Measurements from ENCODE around the gene UQCRC2. TPM values are rescaled to one million over a fixed set of nuclear protein-coding genes. Genes with fewer than 3 reads are reported as not detected.
"Not testable (repeated sequence)": the region's sequence is repeated elsewhere in the genome, so short reads cannot be mapped to it uniquely, and the experiment has no call there.

The UQCRC2 gene
- total RNA-seq, result 220 and 298 TPM in 2 replicates
- 177 TPM for polyA plus RNA-seq (2012)

DNA sequence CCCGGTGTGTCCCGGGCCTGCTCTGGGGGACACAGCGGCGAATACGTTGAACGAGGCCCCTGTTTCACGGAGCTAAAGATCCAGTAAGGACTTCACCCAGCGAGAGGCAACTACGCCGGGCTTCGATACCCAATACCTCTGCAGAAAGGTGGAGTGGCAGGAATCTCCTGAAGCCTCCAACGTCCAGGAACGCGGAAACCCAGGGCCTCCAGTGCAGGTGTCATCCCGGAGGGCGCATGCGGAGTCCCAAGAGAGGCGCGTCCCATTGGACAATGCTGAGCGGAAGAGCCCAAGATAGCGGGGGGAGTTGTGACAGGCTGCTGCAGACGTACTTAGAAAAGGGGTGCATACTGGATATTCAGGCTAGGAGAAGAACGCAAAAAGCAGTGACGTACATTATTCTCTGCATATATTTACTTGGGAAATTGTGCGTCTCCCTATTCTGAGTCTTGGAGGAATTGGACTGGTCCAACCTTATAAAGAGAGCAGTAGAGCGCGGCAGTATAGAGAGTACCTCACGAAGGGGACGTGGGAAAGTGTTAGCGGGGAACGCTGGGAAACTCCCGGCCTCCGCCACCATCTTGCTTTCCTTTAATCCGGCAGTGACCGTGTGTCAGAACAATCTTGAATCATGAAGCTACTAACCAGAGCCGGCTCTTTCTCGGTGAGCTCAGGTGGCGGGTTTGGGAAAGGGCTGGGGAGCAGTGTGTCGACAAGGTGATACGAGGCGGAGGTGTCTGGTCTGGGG lies at the start of gene UQCRC2:
Gene UQCRC2 (plus strand): TSS at position 569 of the 748 bp plus-strand sequence. CDS start 63 bp downstream, at position 632.
- peak; percentile 95 for DNase-seq (ENCODE audit: low read depth)

DNA sequence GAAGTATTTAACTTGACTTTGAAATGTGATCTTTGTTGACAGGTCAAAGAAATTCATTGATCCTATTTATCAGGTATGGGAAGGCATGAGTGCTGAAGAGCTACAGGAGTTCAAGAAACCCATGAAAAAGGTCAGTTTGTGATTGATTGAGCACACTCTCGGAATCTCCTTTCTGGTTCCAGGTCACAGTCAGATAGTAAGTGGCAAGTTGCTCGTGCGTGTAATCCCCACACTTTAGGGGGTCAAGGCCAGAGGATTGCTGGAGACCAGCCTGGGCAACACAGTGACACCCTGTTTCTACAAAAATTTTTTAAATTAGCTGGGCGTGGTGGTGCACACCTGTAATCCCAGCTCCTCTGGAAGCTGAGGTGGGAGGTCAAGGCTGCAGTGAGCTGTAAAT lies 20.5 kb upstream of the UQCRC2 start:
- not testable (repeated sequence) for DNase-seq (ENCODE audit: low read depth)

DNA sequence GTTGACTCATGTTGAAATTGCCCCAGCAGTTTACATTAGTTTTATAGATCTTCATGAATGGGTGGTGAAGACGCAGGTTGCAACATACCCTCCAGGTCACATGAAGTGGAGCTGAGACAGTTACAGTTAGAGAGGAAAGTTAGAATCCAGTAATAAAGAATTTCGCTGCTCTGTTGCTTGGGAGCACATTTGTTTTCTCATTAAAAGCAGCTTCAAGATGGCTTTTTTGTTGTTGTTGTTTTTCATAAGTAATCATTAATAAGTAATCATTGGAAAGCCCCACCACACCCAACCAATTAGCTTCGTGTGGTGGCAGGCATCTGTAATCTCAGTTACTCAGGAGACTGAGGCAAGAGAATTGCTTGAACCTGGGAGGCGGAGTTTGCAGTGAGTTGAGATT lies 19.8 kb upstream of the UQCRC2 start:
- DNase-seq (ENCODE audit: low read depth), result not testable (repeated sequence)

DNA sequence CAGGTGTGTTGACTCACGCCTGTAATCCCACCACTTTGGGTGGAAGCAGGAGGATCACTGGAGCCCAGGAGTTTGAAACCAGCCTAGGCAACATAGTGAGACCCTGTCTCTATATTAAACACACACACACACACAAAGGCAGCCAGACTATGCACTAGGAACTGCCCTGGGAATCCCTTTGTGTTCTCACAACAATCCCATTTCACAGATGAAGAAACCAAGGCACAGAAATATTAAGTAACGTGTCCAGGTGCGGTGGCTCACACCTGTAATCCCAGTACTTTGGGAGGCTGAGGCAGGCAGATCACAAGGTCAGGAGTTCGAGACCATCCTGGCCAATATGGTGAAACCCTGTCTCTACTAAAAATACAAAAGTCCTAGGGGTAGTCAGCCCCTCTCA lies 19.4 kb upstream of the UQCRC2 start:
- DNase-seq (ENCODE audit: low read depth), result not testable (repeated sequence)

DNA sequence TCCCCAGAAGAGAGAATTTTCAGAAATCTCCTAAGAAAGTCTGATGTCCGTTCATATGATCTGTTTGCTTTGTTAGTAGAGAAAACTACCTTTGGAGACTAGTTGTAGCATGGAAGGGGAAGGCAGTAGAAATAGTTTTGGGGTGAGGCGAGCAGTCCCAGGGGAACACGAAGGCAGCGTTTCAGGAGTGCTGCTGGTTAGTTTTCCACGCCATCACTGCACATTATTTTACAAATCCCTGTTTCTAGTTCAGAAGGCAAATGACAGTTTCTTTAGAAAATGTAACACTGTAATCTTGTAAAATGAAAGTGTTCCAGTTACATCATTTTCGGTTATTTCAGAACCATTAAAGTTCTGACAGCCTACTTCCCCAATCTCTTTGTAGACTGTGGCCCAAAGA lies 16.9 kb upstream of the UQCRC2 start:
- DNase-seq (ENCODE audit: low read depth), result peak; percentile 20

DNA sequence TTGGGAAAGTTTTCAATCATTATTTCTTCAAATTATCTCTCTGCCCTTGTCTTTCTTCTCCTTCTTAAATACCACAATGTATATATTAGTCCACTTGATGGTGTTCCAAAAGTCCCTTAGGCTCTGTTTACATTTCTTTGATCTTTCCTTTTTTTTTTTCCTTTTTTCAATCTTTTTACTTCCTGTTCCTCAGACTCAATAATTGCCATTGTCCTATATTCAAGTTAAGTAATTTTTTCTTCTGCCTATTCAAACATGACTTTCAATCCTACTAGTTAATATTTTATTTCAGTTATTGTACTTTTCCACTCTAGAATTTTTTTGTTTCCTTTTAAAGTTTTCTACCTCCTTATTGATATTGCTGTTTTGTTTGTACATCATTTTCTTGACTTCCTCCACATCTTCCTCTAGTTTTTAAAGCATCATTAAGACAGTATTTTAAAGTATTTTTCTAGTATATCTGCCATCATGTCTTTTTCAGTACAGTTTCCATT lies 15.8 kb upstream of the UQCRC2 start:
- DNase-seq (ENCODE audit: low read depth), result no peak

DNA sequence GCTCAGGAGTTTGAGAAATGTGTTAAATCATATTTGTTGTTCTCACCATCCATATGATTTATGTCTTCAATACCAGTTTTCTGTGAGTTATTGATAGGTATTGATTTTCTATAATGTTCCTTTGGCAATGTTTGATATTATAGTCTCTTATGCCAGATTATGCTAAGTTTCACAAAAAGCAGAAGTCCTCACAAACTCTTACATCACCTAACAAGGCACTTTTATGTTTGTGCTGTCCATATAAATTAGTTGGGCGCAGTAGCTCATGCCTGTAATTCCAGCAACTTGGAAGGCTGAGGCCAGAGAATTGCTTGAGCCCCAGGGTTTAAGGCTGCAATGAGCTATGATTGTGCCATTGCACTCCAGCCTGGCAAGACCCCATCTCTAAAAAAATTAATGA lies 12.6 kb upstream of the UQCRC2 start:
- no peak for DNase-seq (ENCODE audit: low read depth)

DNA sequence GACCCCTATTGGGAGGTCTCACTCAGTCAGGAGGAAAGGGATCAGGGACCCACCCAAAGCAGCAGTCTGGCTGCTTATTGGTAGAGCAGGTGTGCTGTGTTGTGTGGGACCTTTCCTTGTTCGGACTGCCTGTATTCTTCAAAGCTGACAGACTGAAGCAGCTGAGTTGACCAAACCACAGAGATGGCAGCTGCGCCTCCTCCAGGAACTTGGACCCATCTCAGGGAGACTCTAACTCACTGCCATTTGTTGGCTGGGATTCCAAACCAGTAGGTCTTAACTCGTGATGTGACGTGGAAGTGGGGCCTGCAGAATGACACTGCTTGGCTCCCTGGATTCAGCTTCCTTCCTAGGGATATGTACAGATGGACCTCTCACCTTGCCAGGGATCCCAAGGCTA lies 9.6 kb upstream of the UQCRC2 start:
- peak; percentile 99 for DNase-seq (ENCODE audit: low read depth)

DNA sequence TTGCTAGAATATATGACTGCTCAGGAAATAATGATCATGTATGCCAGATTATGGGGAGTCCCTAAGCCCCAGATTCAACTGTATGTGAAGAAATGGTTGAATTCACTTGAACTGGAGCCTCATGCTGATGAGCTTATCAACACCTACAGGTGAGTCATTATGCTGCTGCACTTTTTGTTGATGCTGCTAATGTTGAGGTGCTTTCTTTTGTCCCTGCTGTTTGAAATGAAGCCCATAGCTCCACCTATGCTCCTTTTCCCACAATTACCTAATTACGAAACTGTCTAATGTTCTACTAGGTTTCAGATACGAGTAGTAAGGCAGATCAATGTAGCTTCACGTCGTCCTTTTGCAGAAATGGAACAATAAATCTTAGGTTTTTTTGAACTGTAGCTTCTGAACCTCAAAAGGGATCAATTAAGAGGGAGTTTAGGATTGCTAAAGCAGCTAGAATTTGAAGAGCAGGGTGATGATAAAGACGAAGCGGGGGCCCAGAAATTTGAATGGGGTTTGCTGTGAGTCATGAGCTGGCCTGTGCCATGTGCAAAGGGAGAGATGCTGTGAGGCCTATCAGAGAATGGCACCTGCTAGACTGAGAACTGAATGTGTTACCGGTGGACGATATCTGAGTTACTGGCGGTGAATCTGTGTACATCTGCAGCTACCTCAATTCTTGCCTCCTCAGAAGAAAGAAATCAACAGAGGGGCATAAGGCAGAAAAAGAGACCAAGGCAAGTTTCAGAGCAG lies 6.1 kb upstream of the UQCRC2 start:
- DNase-seq (ENCODE audit: low read depth), result no peak

DNA sequence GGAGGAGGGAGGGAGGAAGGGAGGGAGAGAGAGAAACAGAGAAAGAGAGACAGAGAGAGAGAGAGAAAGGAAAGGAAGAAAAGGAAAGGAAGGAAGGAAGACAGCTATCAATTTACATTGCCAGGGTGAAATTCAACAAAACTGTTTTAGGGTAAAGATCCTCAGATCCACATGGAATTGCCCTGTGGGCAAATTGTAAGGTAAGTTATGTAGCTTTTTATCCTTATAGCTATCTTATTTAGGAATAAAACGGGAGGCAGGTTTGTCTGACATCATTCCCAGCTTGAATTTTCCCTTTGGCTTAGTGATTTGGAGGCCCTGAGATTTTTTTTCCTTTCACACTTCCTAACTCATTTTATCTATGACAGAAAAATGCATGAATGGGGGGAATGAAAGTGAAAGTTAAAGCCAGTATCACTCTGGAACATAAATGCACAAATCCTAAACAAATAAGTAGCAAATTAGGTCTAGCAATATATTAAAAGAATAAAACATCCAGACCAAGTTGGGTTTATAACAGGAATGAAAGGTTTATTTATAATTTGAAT lies 3.4 kb upstream of the UQCRC2 start:
- no peak for DNase-seq (ENCODE audit: low read depth)

DNA sequence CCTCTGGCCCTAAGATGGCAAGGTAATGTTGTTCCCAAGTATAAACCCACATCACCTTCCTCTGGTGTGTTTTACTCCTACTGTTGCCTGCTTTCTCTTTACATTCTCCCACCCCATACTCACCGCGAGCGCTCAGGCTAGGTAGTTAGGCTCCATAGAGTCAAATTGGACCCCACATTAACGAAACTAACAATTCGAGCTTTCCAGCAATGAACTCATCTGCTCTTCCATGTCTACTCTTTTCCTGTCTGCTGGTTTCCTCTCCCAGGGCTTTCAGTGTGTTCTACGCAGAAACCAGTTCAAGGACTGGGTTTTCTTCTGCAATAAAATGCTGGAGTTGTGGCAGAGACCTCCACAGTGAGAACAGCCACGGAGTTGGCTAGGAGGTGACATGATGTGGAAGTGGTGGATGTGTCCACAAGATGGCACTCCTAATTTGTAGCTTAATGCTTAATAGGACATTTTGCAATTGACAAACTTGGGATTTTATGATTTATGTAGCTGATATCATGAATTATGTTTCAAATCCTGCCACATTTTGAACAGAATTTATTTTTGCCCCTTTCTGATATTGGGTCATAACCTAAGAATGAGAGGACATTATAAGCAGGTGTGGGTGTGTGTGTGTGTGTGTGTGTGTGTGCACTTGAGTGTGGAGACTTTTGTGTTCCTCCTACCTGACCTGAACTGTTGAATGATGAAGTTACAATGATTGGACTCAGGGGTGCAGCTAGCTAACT lies 2.2 kb upstream of the UQCRC2 start:
- DNase-seq (ENCODE audit: low read depth), result peak; percentile 19

DNA sequence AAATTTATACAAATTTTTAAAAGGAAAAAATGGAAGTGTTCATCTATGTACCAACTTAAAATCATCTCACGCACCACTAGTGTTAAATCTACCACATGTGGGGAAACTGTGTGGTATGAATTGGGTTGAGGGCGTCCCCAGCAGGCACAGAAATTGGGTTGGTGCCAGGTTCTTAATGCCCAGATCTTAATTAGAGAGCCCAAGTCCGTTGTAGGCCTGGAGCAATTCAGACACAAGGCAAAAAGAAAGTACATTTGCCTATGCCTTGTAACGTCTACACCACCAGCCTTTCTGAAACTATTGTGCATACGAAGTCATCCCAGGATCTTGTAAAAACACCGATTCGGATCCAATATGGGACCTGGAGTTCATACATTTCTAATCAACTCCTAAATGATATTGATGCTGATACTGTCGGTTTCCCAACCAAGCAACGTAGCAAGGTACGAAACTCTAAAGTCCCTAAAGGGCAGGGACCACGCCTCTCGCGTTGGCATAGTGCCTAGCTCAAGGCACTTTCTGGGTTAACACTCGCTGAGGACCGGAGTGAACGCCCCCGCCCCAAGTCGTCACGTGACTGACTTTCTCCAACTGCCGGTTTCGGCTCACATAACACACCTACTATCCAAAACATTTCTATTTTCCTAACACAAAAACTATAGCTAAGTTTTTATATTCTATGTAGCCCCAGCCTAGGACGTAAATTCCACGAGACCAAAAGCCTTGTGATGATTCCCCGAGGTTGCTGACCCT lies 945 bp upstream of the UQCRC2 start:
- DNase-seq (ENCODE audit: low read depth), result peak; percentile 66

DNA sequence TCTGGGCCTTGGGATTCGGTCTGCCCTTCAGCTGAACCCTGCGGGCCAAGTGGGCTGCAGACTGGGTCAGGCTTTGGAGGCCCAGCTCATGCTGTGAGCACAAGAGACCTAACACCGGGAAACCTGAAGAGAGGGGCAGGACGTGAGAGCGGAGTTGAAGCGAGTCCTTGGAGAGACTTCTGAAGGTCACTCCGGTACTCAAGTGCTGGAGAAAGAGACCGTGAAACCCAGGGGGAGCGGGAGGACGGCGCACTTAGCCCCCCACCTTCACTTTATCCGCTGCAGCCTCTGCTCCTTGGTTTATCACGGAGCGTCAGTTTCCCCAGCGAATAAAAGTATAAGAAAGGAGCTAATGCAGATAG lies 361 bp downstream of the UQCRC2 start:
- no peak for DNase-seq (ENCODE audit: low read depth)

DNA sequence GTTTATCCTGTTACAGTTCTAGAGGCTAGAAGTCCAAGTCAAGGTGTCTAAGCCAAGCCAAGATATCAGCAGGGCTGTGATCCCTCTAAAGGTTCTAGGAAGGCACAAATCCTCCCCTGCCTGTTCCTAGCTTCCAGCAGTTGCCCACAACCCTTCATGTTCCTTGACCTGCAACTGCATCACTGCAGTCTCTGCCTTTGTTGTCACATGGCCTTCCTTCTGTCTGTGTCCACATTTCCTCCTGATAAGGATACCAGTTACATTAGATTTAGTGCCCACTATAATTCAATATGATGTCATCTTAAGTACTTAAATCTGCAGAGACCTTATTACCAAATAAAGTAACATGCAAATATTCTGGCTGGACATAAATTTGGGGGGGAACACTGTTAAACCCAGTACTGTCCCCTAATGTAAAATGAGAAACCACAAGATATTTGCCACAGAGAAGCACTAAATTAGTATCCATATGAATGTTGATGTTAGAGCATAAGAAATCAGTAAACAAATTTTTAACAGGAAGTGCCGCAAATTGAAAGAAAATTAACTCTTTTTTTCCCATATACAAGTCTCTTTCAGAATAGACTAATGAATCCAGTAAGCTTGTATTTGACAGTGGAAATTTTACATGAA lies 4.7 kb downstream of the UQCRC2 start:
- DNase-seq (ENCODE audit: low read depth), result no peak

DNA sequence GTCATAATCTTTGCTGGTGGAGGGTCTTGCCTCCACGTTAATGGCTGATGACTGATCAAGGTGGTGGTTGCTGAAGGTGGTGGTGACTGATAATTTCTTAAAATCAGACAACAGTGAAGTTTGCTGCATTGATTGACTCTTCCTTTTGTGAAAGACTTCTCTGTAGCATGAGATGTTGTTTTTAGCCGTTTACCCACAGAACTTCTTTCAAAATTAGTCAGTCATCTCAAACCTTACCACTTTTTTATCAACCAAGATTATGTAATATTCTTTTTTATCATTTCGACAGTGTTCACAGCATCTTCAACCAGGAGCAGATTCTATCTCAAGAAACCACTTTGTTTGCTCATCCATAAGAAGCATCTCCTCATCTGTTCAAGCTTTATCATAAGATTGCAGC lies 5.9 kb downstream of the UQCRC2 start:
- DNase-seq (ENCODE audit: low read depth), result no peak

DNA sequence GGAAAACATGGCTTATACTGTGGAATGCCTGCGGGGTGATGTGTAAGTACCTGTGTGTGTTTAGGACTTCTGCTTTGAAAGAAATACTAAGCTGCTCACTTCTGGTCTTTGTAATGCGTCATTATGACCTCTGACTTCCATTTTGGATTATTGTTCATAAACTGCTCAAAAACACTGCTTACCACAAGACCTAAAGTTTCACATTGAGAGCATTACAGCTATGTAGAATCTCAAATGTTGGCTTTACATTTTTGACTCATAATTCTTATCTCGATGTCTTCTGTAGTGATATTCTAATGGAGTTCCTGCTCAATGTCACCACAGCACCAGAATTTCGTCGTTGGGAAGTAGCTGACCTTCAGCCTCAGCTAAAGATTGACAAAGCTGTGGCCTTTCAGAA lies 9.3 kb downstream of the UQCRC2 start:
- no peak for DNase-seq (ENCODE audit: low read depth)

DNA sequence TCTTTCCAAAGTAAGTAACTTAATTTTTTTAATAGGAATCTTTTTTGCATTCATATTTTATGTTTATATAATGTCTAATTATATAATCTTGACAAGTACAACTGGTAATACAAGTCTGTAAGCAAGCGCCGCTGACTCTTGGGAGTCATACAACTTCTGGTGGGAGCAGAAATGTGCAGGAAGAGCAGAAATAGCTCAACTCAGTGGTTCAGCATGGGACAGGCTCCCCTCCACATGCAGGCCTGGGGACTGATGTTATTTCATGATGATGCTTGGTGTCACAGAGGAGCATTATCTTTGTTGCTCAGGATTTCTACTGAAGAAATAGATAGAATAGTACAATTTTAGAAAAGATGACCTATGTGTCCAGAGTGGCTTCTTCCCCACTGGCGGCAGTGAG lies 10.7 kb downstream of the UQCRC2 start:
- no peak for DNase-seq (ENCODE audit: low read depth)

DNA sequence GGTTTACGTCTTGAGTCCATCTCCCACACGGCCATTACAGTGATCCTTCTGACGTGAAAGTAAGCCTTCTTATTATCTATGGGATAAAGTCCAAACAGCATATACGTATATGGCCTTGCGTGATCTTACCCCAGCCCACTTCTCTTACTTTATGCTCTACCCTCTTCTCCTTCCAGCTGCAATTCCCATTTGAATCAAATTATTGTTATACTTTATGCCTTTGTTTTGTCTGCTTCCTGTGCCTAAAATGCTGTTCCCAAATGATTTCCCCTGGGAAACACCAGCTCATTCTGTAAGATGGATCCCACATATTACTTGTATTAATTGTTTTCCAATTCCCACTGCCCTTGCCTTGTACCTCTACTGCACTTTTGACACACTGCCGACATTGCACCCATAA lies 11.2 kb downstream of the UQCRC2 start:
- DNase-seq (ENCODE audit: low read depth), result no peak

DNA sequence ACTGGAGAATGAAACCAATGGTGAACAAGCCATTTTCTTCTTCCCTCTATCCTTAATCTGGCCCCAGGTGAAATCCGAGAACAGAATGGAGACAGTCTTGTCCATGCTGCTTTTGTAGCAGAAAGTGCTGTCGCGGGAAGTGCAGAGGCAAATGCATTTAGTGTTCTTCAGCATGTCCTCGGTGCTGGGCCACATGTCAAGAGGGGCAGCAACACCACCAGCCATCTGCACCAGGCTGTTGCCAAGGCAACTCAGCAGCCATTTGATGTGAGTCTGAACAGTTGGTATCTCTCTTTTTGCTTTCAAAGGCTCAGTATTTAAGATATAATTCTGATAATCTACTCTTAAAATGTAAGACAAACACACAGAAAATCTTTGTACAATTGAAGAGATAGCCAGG lies 18.7 kb downstream of the UQCRC2 start:
- no peak for DNase-seq (ENCODE audit: low read depth)

DNA sequence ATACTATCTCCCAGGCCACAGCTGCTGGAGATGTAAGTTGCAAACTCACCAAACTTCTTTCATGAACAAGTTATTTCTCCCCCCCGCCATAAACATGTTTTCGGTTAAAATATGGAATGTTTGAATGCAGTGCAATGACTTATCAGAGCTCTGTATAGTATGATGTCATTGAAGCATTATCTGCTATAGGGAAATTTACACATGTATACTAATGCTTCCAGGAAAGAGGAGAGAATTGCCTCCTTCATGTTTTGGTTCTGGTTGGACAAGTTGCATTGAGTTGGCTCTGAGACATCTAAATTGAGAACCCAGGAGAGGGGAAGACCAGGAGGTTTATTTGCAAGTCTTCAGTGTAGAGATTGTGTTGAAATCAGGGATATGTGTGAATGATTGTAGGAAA lies 20.8 kb downstream of the UQCRC2 start:
- no peak for DNase-seq (ENCODE audit: low read depth)
